Measurements from ENCODE around the gene ABCB4.

The ABCB4 gene

DNA sequence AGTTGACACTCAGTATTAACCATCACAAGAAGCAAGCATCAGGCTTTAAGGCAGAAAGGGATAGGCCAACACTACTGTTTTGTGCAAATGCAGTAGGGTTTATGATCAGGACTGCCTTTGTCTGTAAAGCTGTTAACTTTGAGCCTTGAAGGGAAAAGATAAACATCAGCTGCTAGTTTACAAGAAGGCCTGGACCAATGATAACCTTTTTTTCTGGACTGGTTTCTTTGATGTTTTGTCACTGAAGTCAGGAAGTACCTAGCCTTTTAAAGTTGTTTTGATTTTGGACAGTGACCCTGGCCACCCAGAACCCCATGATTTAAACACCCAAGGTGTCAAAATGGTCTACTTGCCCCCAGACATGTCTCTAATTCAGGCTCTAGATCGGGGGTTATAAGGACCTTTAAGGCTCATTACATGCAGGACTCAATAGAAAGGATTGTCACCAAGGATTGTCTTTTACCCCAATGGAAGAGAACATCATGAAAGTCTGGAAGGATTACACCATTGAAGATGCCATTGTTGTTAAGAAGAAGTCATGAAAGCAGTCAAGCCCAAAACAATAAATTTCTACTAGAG is 79.9 kb downstream of the ABCB4 start:
- Mint-ChIP-seq H3K9me3 (peaks cover 15% of the 10 kb centered on the region), H3K27ac (peak overlapping the region; percentile 18), H3K4me1 (peaks cover 14% of the 10 kb centered on the region), H3K4me3 (no peak overlapping the region), H3K36me3 (ENCODE audit: low read depth) (peaks cover 73% of the 10 kb centered on the region), H3K27me3 (ENCODE audit: low read depth, poor library complexity) (no peaks in the 10 kb centered on the region)
- no peak for DNase-seq
- TF ChIP-seq CTCF (IDR thresholded peaks at IDR 0.05) = no peak

DNA sequence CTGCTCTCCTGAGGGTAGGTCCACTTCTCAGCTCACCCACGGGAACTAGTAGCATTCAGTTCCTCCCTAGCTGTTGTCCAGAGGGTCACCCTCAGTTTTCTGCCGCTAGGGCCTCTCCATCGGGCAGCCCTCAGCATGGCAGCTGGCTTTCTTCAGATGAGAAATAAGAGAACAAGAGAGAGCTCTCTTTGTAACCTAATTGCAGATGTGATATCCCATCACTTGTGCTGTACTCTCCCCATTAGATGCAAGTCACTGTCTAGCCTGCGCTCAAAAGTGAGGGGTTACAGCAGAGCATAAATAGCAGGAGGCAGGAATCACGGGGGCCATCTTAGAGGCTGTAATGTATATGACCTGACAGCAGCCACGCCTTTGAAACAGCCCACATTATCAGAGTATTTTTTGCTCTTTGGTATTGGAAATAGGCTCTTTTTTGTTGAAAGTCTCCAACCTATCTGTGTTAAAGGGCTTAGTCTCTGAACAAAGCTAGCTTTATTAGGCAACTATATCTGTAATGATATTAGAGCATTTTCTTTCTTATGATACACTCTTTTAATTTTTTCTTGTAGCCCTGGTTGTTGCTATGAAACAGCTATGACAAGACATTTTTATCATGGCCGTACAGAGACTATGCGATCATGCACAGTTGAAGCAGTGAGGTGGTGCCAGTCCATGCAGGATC is 84.3 kb downstream of the ABCB4 start:
- Mint-ChIP-seq H3K4me3 (no peak overlapping the region), H3K4me1 (no peaks in the 10 kb centered on the region), H3K36me3 (ENCODE audit: low read depth) (peaks cover 84% of the 10 kb centered on the region), H3K27me3 (ENCODE audit: low read depth, poor library complexity) (no peaks in the 10 kb centered on the region), H3K9me3 (peaks cover 33% of the 10 kb centered on the region), H3K27ac (peak overlapping the region; percentile 57)
- DNase-seq = no peak
- TF ChIP-seq CTCF (IDR thresholded peaks at IDR 0.05) = no peak

- Mint-ChIP-seq H3K4me3 (no peak overlapping the region), H3K9me3 (peaks cover 19% of the 10 kb centered on the region), H3K27ac (peak overlapping the region; percentile 68), H3K4me1 (peaks cover 13% of the 10 kb centered on the region), H3K27me3 (ENCODE audit: low read depth, poor library complexity) (no peaks in the 10 kb centered on the region), H3K36me3 (ENCODE audit: low read depth) (peaks cover 48% of the 10 kb centered on the region)
- TF ChIP-seq CTCF (IDR thresholded peaks at IDR 0.05) = no peak
- peak; percentile 10 for DNase-seq
These were observed 94.6 kb downstream of the ABCB4 start for GRCh38 chr7:87380905-87381304.

DNA sequence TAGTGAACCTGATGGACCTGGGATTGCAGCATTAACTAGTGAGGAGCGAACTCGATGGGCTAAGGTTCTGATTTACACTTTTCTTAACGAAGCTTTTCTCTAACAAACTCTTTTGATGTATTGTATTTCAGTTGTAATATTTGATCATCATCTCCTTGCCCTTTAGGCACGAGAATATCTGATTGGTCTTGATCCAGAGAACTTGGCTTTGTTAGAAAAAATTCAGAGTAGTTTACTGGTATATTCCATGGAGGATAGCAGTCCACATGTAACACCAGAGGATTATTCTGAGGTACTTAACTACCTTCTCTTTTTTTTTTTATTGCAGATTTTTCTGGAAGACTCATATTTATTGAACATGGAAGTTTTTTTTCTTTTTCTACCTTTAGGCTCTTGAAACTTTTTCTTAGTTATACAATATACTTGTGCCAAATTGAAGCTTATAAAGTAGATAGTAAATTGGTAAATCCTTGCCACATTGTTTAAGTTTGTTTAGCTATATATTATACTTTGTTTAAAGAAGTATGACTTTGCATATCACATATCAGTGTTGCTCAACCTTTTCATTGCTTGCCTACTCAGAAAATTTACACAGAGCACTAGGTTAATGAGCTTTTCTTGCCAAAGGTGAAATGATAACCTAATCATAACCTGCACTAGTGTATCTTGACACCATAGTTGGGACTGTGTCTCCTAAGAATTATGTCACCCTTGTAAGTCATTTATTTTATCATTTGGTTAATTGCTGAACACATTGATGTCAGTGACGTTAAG is 99.6 kb downstream of the ABCB4 start:
- TF ChIP-seq CTCF (IDR thresholded peaks at IDR 0.05) = no peak
- H3K9me3 Mint-ChIP-seq = no peaks in the 10 kb centered on the region
- no peak overlapping the region for H3K4me3 Mint-ChIP-seq
- H3K4me1 Mint-ChIP-seq = peaks cover 7% of the 10 kb centered on the region
- H3K36me3 Mint-ChIP-seq (ENCODE audit: low read depth) = peaks cover 28% of the 10 kb centered on the region
- no peaks in the 10 kb centered on the region for H3K27me3 Mint-ChIP-seq (ENCODE audit: low read depth, poor library complexity)
- DNase-seq = no peak
- no peak overlapping the region for H3K27ac Mint-ChIP-seq

DNA sequence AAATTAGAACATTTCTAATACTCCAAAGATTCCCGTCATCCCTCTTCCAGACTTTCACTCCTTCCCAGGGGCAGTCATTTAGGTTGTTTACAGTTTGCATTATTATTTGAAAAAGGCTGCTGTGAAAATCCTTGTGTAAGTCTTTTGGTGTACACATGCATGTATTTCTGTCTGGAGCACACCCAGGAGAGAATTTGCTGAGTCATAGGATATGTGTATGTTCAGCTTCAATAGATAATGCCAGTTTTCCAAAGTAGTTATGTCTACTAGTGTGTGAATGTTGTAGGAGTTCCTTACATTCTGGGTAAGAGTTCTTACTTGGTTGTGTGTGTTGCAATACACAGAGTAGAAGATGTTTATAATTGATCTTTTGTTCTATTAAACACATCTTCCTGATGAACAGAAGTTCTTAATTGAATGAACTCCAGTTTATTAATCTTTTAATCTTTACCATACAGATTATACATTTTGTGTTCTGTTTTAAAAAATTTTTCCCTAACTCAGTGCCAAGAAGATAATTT is 104.8 kb downstream of the ABCB4 start:
- Mint-ChIP-seq H3K9me3 (no peaks in the 10 kb centered on the region), H3K36me3 (ENCODE audit: low read depth) (peaks cover 35% of the 10 kb centered on the region), H3K27me3 (ENCODE audit: low read depth, poor library complexity) (no peaks in the 10 kb centered on the region), H3K4me1 (no peaks in the 10 kb centered on the region), H3K4me3 (no peak overlapping the region), H3K27ac (no peak overlapping the region)
- DNase-seq = no peak
- no peak for TF ChIP-seq CTCF (IDR thresholded peaks at IDR 0.05)
